Measurements from ENCODE around the gene ST3GAL2.
A peak's percentile ranks its signal among the peaks of the same experiment; 100 is the strongest.
"Not testable (repeated sequence)": the region's sequence is repeated elsewhere in the genome, so short reads cannot be mapped to it uniquely, and the experiment has no call there.

The ST3GAL2 gene

DNA sequence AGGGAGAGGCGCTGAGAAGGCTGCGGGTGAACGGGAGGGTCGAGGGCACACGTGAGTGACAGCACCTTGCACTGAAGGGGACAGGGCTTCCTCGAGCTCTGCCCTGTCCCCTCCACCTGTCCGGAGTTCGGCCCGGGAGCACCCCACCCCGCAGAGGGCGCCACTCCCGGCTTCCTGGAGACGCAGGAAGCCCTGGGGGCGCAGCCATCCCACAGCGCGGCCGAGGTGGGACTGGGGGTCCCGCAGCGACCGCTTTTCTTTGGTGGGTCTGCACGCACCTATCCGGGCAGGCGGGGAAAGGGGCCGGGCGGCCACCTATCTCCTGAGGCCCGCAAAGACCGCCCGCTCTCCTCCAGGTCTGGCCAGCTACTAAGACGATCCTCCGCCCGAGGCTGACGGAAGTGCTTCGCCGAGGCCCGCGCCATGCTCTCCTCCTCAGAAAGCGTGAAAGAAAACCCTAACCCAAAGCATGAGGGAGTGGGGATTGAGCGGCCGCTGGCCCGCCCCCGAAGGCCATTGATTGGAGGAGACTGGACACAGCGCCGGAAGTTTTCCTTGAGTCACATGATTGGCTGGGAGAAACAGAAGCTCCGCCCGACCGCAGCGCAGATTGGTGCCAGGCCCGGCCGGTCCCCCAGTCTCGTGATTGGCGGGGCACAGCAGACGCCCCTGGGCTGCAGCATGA, 57.8 kb downstream of the ST3GAL2 start:
- peak; percentile 72 for DNase-seq

DNA sequence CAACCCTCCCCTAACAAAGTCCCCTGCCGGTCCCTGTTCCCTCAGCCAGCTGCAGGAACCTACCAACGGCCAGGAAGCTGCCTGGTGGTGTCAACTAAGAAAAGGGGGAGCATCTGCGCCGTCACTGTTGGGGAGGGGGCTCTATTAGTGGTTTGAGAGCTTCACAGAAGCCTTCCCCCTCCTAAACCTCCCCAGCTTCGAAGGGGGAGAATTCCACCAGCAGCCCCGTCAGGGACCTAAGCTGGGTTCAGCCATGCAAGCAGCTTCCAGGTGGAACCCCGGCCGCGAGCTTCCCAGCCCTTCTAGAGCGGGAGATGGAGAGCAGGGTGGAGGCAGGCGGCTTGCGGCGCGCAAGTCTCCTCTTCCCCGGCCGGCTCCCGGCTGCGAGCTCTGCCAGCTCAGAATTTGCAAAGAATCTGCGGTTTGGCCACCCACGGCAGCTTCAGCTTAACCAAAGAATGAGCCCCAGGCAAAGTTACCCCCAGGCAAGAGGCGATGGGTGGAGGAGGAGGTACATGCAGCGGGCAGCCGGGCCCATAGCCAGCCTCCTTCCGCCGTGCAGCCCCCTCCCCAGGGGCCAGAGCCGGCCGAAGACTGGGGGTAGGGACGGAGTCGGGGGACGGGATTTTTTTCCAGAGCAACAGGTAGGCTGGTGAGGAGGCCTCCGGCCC, 58.5 kb downstream of the ST3GAL2 start:
- DNase-seq = peak; percentile 23

DNA sequence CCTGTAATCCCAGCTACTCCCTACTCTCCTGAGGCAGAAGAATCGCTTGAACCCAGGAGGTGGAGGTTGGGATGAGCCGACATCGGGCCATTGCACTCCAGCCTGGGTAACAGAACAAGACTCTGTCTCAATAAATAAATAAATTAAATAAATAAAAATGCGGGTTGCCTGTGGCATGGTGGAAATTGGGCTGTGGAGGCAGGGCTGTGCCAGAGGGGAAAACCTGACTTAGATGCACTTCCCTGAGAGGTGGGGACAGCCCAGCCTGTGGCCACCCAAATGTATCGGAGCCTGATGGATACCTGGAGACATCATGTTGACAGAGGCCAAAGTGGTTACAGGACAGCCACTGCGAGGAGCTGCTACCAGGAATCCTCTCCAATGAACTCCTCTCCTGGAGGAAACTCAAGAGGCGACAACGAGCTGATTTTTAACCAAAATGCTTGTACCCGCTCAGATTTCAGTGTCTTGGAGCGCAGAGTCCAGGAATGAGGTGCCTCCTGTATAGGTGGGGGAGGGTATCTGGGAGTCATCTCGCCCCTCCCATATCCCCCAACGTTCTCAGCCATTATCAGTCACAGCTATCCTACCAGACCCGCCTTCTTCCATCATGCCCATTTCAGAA, 59.9 kb downstream of the ST3GAL2 start:
- DNase-seq = no peak

GRCh38 chr16:70377782-70378181, 61.1 kb downstream of the ST3GAL2 start:
- DNase-seq = no peak

DNA sequence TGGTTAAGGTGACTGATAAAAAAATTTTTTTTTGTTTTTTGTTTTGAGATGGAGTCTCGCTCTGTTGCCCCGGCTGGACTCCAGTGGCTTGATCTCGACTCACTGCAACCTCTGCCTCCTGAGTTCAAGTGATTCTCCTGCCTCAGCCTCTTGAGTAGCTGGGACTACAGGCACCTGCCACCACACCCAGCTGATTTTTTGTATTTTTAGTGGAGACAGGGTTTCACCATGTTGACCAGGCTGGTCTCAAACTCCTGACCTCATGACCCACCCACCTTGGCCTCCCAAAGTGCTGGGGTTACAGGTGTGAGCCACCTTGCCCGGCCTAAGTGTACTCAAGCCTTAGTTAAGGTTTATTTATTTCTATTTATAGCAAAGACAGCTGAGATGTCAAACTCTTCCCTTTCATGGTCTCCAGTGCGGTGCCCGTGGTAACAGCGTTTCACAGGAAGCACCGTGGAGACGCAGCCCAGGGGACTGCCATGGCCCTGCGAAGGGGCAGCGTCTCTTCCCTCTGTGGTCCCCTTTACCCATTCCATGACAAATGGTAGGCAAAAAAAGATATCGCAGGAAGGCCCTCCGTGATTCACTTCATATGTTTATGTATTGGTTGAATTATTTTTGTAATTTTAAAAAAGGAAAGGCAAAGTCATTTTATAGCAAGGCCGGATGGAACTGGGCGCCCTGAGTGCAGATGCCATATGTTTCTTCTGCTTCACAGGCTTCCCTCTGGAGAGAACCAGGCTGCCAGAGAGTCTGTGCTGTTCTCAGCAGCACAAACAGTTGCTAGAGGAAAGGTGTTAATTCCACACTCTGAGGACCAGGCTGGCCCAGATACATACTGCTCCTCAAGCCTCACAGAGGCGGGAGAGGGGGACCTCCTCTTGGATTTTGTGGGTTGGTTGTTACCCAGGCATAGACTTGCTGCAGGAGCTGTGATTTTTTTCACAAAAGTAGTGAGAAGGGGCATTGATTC, 63.0 kb downstream of the ST3GAL2 start:
- no peak for DNase-seq

GRCh38 chr16:70374213-70374612, 64.7 kb downstream of the ST3GAL2 start:
- no peak for DNase-seq

GRCh38 chr16:70372921-70373728, 65.8 kb downstream of the ST3GAL2 start:
- no peak for DNase-seq

- DNase-seq = no peak
These were observed 68.0 kb downstream of the ST3GAL2 start for GRCh38 chr16:70370924-70371323.

DNA sequence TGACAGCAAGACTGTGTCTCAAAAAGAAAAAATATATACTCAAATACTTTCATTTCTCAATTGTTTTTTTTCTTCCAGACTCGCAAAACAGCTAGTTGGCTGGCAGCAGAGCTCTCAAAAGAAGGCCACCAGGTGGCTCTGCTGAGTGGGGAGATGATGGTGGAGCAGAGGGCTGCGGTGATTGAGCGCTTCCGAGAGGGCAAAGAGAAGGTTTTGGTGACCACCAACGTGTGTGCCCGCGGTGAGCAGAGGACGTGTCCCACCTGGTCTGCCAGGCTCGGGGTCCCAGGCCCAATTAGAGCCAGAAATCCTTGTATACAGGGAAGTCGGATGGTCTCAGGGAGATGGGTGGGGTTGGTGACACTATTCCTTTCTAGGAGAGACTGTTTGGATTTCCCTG, 68.8 kb downstream of the ST3GAL2 start:
- DNase-seq = not testable (repeated sequence)

GRCh38 chr16:70364399-70364798, 74.5 kb downstream of the ST3GAL2 start:
- no peak for DNase-seq

- DNase-seq = no peak
These were observed 79.3 kb downstream of the ST3GAL2 start for GRCh38 chr16:70359552-70359951.

- no peak for DNase-seq
These were observed 89.1 kb downstream of the ST3GAL2 start for GRCh38 chr16:70349783-70350182.

- DNase-seq = no peak
These were observed 89.9 kb downstream of the ST3GAL2 start for GRCh38 chr16:70348991-70349390.

DNA sequence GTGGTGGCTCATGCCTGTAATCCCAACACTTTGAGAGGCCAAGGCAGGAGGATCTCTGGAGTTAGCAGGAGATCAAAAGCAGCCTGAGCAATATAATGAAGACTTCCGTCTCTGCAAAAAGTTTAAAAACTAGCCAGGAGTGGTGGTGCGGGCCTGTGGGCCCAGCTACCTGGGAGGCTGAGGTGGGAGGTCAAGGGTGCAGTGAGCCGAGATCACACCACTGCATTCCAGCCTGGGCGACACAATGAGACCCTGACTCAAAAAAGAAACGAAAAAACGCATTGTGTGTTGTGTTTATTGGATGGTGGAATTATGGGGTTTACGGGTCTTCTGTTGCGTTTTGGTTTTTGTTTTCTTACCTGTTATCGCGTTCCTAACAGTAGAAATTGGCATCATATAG, 93.1 kb downstream of the ST3GAL2 start:
- DNase-seq = no peak

DNA sequence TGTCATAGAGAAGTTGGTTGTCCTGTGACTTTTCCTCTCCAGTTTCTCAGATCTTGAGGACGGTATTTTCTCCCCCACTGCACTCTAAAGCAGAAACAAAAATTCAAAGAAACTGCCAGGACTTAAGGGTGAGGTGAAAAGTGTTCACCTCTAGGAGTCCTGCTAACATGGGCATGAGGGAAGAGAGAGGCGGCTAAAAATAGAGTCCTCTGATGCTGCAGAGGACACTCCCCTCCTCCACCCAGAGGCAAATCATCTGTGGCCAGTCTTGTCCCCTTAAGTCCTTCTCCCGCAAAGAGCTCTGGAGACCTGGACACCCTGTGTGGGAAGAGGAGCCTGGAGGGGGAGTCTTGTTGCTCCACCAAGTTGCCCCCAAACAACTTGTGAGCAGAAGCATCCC, 96.9 kb downstream of the ST3GAL2 start:
- DNase-seq = no peak

GRCh38 chr16:70341600-70341999, 97.3 kb downstream of the ST3GAL2 start:
- no peak for DNase-seq

DNA sequence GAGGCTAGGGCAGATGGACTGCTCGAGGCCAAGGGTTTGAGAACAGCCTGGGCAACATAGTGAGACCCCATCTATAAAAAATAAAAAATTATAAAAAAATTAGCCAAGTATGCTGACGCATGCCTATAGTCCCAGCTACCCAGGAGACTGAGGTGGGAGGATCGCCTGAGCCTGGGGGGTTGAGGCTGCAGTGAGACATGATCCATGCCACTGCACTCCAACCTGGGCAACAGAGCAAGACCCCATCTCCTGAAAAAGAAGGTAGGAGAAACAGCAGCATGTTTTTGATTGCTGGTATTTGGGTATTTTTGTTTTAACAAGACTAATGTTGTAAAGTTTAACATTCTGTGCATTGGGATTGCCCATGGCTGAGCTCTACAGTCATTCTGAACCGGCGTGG, 101.1 kb downstream of the ST3GAL2 start:
- no peak for DNase-seq

- DNase-seq = not testable (repeated sequence)
These were observed 106.2 kb downstream of the ST3GAL2 start for GRCh38 chr16:70332728-70333127.

GRCh38 chr16:70331588-70332358, 107.1 kb downstream of the ST3GAL2 start:
- DNase-seq = no peak

- DNase-seq = no peak
These were observed 107.8 kb downstream of the ST3GAL2 start for GRCh38 chr16:70331091-70331490.

Data from NCI-H1048 (cell line).